ENCODE data around the gene GPR146.
A peak's percentile ranks its signal among the peaks of the same experiment; 100 is the strongest.
"Not testable (repeated sequence)": the region's sequence is repeated elsewhere in the genome, so short reads cannot be mapped to it uniquely, and the experiment has no call there.

The GPR146 gene, protein sequence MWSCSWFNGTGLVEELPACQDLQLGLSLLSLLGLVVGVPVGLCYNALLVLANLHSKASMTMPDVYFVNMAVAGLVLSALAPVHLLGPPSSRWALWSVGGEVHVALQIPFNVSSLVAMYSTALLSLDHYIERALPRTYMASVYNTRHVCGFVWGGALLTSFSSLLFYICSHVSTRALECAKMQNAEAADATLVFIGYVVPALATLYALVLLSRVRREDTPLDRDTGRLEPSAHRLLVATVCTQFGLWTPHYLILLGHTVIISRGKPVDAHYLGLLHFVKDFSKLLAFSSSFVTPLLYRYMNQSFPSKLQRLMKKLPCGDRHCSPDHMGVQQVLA

DNA sequence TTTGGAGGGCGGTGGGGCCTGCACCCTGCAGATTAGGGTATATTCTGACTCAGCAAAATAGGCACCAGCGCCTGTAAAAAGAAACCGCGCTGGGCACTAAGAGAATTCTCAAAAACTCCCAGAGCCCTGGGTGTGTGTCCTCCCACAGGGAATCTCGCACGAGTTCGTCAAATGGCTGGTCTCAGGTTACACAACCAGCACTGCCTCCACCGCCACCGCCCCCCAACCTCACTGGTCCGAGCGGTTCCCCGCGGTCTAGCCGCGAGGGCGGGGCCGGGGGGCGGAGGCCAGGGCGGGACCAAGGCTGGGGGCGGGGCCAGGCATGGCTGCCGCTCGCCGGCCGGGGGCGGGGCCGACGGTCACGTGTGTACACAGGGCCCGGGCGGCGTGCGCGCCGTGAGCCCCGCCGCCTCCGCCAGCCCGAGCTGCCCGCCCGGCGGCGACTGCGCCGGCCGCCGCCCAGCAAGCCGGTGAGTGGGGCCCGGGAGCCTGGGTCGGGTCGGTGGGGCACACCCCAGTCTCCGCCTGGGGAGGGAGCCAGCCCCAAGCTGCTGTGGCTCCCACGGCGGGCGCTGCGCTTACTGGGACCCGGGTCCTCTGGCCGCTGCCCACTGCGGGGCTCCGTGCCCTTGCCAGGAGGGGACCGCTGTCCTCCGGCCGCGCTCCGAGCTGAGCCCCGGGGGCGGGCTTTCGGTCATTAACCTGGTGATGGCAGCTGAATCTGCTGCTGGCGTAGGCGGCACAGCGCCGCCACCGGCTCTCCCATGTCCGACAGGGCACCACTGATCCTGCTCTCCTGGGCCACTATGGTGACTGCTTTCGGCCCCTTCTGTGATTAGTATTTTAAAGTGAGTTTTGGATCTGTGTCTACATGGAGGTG, at the start of gene GPR146:
TSS of gene GPR146 (plus strand) at position 358 of the 880 bp plus-strand sequence. CDS start 12,970 bp downstream, outside the sequence.
- peak; percentile 82 to 95 for DNase-seq (ENCODE audit: low read depth in 2 of 2)

DNA sequence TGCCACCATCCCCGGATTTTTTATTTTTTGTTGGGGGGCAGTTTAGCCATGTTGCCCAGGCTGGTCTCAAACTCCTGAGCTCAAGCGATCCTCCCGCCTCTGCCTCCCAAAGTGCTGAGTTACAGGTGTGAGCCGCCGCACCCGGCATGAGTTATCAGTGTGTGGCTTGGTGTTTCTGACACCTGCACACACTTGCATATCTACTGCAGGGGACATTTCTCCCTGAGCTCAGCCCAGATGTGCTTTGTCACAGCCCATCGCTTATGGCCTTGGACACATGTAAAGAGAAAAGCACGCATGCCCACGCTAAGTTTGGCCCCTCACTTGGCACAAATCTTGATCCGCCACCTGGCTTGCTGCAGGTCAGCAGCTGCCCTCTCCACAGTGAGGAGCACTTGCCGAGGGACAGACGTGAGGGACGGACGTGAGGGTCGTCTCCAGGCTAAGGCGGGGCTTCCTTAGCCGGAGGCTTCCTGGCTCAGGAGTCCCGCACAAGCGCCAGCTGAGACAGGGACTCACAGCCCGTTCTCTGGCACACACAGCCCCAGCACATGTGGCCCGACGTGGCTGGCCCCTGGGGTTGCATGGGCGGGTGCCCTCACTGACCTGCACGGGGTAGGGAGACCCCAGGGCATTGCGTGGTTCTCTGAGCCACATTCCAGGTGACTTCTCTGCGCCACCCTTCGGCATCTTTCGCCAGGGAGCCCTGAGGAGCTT, 49.6 kb upstream of the GPR146 start:
- DNase-seq (ENCODE audit: low read depth in 2 of 2): no peak

- no peak for DNase-seq (ENCODE audit: low read depth in 2 of 2)
Observed at GRCh38 chr7:995571-995970, 48.8 kb upstream of the GPR146 start.

DNA sequence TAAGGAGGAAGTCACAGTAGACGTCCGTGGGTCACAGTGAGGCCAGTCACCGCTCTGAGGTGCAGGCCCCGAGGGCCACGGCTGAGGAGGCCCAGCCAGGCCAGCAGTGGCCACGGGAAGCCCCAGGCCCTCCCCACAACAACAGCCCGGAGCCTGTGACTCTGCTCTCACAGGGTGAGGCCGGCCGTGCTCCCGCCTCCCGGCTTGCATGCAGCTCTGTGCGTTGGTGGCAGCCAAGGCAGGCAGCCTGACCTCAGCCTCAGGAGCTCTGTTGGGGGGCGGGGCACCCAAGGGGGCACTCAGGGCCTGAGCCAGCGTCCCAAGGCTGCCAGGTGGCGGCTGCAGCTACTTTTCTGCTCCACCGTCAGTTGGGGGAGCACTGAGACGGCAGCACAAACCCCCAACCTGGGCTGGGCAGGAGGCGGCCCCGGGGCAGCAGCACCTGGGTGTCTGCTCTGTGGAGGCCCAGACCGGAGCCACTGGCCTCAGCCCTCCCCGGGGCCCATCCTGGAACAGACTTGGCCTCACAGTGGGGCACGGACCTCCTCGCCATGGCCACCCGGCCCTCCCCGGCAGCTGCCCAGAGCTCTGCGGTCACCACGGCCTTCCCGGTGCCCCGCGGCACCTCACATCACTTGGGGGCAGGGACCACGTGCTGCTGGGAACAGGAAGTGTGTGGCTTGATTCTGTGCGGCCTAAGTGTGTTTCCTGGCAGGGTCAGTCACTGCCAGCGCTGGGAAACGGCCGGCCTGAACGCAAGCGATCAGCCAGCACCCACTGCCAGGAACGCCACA, 48.1 kb upstream of the GPR146 start:
- no peak for DNase-seq (ENCODE audit: low read depth in 2 of 2)

DNA sequence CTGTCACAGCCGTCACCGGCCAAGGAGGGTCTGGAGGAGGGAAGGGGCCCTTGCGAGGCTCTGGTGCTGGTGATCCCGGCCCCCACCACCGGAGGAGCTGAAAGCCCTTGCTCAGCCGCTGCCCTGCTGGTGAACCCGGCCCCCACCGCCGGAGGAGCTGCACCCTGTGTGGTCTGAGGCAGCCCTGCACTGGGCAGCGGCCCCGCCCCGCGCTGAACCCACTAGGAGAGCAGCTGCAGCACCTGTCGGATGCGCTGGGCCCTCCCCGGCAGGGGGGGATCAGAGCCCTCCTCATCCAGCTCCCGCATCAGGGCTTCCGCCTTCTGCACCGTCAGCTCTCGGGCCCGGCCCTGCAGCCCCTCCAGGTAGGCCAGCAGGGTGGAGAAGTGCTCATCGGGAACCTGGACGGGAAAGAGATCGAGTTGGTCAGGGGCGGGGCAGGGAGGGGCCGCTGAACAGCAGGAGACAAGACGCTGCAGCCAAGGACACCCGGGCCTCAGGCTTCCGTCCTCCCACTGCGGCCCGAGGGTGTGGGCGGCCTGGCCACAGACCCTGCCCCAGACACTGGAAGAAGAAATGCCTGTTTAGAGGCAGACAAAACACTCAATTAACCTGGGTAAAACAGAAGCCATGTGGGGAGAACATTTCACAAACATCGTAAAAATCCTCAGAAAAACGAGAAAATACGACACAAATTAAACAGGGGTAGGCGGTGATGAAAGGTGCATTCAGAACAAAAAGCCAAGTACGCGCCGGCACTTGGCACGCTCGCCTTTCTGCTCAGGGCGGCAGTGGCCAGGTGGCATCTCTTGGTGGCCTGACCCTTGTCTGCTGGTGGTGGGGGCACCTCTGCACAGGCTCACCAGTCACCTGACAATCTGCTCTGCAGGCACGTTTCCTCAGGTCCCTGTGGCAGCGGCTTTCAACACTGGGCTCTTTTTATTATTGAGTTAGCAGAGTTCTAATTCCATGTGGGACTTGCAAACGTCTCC, 46.6 kb upstream of the GPR146 start:
- DNase-seq (ENCODE audit: low read depth in 2 of 2): no peak

- no peak for DNase-seq (ENCODE audit: low read depth in 2 of 2)
Observed at GRCh38 chr7:999149-999879, 45.0 kb upstream of the GPR146 start.

- DNase-seq (ENCODE audit: low read depth in 2 of 2): no peak
Observed at GRCh38 chr7:999941-1000935, 44.1 kb upstream of the GPR146 start.

GRCh38 chr7:1001069-1001770, 43.1 kb upstream of the GPR146 start:
- not testable (repeated sequence) for DNase-seq (ENCODE audit: low read depth in 2 of 2)

- not testable (repeated sequence) for DNase-seq (ENCODE audit: low read depth in 2 of 2)
Observed at GRCh38 chr7:1002026-1002425, 42.3 kb upstream of the GPR146 start.

DNA sequence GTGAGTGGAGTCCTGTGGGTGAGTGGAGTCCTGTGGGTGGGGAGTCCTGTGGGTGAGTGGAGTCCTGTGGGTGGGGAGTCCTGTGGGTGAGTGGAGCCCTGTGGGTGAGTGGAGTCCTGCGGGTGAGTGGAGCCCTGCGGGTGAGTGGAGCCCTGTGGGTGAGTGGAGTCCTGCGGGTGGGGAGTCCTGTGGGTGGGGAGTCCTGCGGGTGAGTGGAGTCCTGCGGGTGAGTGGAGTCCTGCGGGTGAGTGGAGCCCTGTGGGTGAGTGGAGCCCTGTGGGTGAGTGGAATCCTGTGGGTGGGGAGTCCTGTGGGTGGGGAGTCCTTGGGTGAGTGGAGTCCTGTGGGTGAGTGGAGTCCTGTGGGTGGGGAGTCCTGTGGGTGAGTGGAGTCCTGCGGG, 41.9 kb upstream of the GPR146 start:
- DNase-seq (ENCODE audit: low read depth in 2 of 2): not testable (repeated sequence)

GRCh38 chr7:1004018-1004852, 40.1 kb upstream of the GPR146 start:
- DNase-seq (ENCODE audit: low read depth in 2 of 2): no peak

- no peak for DNase-seq (ENCODE audit: low read depth in 2 of 2)
Observed at GRCh38 chr7:1005303-1005702, 39.0 kb upstream of the GPR146 start.

DNA sequence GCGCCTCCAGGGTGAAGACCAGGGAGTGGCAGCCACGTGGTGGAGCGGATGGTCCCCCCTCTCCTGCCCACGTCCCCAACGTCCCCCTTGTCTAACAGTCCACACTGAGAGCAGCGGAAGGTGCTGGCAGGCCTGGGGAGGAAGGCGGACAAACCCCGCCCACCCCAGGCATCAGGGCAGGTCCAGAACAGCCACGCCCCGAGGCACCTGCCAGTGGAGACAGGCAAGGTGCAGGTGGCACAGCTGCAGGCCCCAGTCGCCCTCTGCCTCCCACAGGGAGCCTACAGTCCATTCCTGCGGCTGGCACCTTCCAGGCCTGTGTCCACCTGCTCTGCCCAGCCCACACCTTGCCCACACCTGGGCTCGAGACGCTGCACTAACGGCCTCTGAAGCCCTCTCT, 36.4 kb upstream of the GPR146 start:
- DNase-seq (ENCODE audit: low read depth in 2 of 2): no peak

- DNase-seq (ENCODE audit: low read depth in 2 of 2): no peak
Observed at GRCh38 chr7:1008733-1009363, 35.5 kb upstream of the GPR146 start.

DNA sequence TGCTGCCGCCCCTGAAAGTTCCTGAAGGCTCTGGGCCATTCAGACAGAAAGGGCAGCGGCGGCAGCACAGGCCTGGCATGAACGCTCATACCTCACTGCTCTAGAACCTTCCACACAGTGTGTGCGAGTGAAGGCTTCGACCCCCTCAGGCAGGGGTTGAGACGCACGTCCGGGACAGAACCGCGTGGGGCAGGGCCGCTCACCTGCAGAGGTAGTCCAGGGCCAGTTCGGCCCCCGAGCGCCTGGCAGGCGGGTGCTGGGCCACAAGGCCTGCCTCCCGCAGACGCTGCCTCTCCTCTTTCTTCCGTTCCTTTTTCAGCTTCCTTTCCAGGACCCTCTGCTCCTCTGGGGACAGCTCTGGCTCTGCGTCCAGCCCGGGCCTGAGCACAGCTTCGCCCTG, 34.6 kb upstream of the GPR146 start:
- DNase-seq (ENCODE audit: low read depth in 2 of 2): no peak

DNA sequence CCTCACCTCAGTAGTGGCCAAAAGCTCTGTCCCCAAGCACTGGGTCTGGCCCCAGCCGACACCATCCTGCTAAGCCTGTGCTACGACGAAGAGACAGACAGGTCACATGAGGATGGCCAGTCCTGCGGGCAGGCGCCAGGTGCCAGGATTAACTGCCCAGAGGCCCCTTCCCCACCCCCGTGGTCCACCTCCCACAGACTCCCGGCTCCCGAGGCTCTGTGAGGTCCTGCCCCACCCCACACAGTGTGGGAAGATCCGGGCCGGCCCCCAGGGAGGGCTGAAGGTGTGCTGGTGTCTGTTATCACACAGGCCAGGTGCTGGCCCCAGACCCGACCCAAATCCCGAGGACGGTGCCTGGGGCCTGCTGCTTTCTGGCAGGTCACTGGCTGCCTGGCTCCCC, 34.1 kb upstream of the GPR146 start:
- DNase-seq (ENCODE audit: low read depth in 2 of 2): no peak
